ENCODE results near the gene UCMA. TPM values are rescaled to one million over a fixed set of nuclear protein-coding genes. Genes with fewer than 3 reads are reported as not detected.

The UCMA gene
- total RNA-seq, 2 donors from 2014 or later, result not detected

Other genes with a start within 250 kb of the UCMA start
- gene CCDC3, start 232.7 kb downstream of the UCMA start, total RNA-seq, result 1 to 10 TPM; 1.5 to 5.0 TPM
- gene OPTN, start 134.2 kb downstream of the UCMA start, total RNA-seq, result 100 to 1,000 TPM in 1 of 2 donors, 10 to 100 TPM in 1; 69.8 to 121 TPM
- gene MCM10, start 72.8 kb downstream of the UCMA start, total RNA-seq, result 10 to 100 TPM; 30.6 to 53.2 TPM
- gene PHYH, start 65.7 kb upstream of the UCMA start, total RNA-seq, result 10 to 100 TPM; 12.8 to 14.1 TPM
- gene SEPHS1, start 113.9 kb upstream of the UCMA start, total RNA-seq, result 10 to 100 TPM; 44.7 to 48.8 TPM

Measured in activated T-cell treated with anti-CD3 and anti-CD28 coated beads, Interleukin-2, amount 50 U/mL, for 72 hours (primary cell).